Subcutaneous abdominal adipose tissue (tissue), 5 donors: ENCODE data around the gene TRIM54.
"Not testable (repeated sequence)": the region's sequence is repeated elsewhere in the genome, so short reads cannot be mapped to it uniquely, and the experiment has no call there.

Source experiments
- H3K27ac ChIP-seq: one replicate; pipeline ENCODE4 v1.7.0; 2013; ENCODE audit warnings: low read depth, mild to moderate bottlenecking, inconsistent platforms, low read length, moderate library complexity
- H3K27me3 ChIP-seq, 5 donors: one replicate each; pipeline ENCODE4 v1.7.0; 2013; ENCODE audit warnings: low read length in 5 of 5, inconsistent platforms in 1 of 5; ENCODE audit not compliant: control insufficient read depth in 5 of 5, insufficient read depth in 4 of 5
- H3K36me3 ChIP-seq, 5 donors: one replicate each; pipeline ENCODE4 v1.7.0; 2013; ENCODE audit warnings: low read length in 5 of 5; ENCODE audit not compliant: control insufficient read depth in 5 of 5, insufficient read depth in 5 of 5
- H3K4me1 ChIP-seq, 5 donors: one replicate each; pipeline ENCODE4 v1.7.0; 2013; ENCODE audit warnings: low read length in 5 of 5, mild to moderate bottlenecking in 3 of 5, moderate library complexity in 1 of 5; ENCODE audit not compliant: control insufficient read depth in 5 of 5, insufficient read depth in 5 of 5
- H3K4me3 ChIP-seq, 5 donors: one replicate each; pipeline ENCODE4 v1.7.0; 2013; ENCODE audit warnings: low read length in 5 of 5, low read depth in 1 of 5
- H3K9ac ChIP-seq, 5 donors: one replicate each; pipeline ENCODE4 v1.7.0; 2013; ENCODE audit warnings: low read length in 5 of 5, mild to moderate bottlenecking in 4 of 5, moderate library complexity in 3 of 5
- H3K9me3 ChIP-seq, 5 donors: one replicate each; pipeline ENCODE4 v1.7.0; 2013; ENCODE audit warnings: low read length in 5 of 5; ENCODE audit not compliant: control insufficient read depth in 5 of 5
- donor health status: healthy.
- donor health status: healthy.
- donor health status: healthy.
- donor health status: healthy.
- donor health status: healthy.

Gene TRIM54

GRCh38 chr2:27351802-27352598 is 69.8 kb downstream of the TRIM54 start:
- Histone ChIP-seq H3K27ac (no peak overlapping the region), H3K4me3 (no peak overlapping the region), H3K9ac (no peak overlapping the region), H3K36me3 (peaks cover 0 to 5% (median 0%) of the 10 kb centered on the region in 5 donors), H3K27me3 (no peaks in the 10 kb centered on the region), H3K4me1 (peaks cover 6 to 33% (median 14%) of the 10 kb centered on the region in 5 donors), H3K9me3 (no peaks in the 10 kb centered on the region)

- H3K4me3 ChIP-seq, H3K27me3 ChIP-seq, H3K36me3 ChIP-seq, H3K9ac ChIP-seq, H3K27ac ChIP-seq, H3K9me3 ChIP-seq: not testable (repeated sequence)
- H3K4me1 ChIP-seq: peaks cover 7 to 39% (median 28%) of the 10 kb centered on the region in 5 donors
Measured at GRCh38 chr2:27353386-27353761, 71.1 kb downstream of the TRIM54 start.

DNA sequence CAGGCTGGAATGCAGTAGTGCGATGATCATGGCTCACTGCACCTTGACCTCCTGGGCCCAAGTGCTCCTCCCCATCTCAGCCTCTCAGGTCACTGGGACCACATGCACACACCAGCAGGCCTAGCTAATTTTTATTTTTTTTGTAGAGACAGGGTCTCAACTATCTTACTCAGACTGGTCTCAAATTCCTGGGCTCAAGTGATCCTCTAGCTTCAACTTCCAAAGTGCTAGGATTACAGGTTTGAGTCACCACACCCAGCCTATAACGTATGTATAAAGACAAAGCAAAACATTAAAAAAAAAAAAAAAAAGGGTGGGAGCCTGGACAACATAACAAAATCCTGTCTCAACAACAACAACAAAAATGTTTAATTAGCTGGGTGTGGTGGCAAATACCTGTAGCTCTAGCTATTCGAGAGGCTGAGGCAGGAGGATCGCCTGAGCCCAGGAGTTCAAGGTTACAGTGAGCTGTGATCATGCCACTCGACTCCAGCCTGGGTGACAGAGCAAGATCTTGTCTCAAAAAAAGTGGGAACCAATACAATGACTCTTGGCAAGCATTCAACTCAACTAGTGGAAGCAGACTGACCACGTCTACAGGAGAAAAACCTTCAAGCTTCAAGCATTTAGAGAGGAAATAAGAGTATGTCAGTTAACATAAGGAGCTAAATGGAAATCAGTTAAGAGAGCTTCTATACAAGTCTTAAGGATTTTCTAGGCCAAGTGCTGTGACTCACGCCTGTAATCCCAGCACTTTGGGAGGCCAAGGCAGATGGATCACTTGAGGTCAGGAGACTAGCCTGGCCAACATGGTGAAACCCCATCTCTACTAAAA is 71.8 kb downstream of the TRIM54 start:
- peaks cover 0 to 5% (median 0%) of the 10 kb centered on the region in 5 donors for H3K36me3 ChIP-seq
- H3K9ac ChIP-seq: no peak overlapping the region
- no peak overlapping the region for H3K27ac ChIP-seq
- H3K4me1 ChIP-seq: peaks cover 7 to 39% (median 30%) of the 10 kb centered on the region in 5 donors
- no peak overlapping the region for H3K4me3 ChIP-seq
- no peaks in the 10 kb centered on the region for H3K9me3 ChIP-seq
- H3K27me3 ChIP-seq: no peaks in the 10 kb centered on the region

DNA sequence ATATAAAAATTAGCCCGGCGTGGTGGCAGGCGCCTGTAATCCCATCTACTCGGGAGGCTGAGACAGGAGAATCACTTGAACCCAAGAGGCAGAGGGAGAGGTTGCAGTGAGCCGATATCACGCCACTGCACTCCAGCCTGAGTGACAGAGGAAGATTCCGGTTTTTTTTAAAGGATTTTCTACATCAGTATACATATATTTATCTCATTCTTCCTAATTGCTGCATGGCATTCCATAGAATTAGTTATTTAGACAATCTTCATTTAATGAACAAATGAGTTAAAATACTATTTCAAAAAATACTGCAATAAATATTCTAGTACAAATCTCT is 72.3 kb downstream of the TRIM54 start:
- Histone ChIP-seq H3K9ac (no peak overlapping the region), H3K9me3 (no peaks in the 10 kb centered on the region), H3K4me3 (no peak overlapping the region), H3K36me3 (peaks cover 0 to 5% (median 0%) of the 10 kb centered on the region in 5 donors), H3K27ac (no peak overlapping the region), H3K4me1 (peaks cover 7 to 39% (median 30%) of the 10 kb centered on the region in 5 donors), H3K27me3 (no peaks in the 10 kb centered on the region)

DNA sequence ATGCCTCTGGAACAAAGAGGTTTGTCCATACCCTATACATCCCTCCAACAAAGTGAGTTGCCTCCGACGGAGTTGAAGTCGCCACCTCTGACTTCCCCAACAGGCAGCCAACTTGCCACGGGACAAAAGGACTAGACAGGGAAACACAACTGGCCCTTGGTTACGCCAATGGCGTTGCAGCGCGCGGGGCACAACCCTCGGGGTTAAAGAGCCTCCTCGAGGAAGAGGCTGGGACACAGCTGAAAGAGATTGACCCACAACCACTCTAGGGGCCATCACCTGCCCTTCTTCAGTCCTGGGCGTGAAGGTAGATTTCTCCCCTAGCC is 73.8 kb downstream of the TRIM54 start:
- Histone ChIP-seq H3K27me3 (no peaks in the 10 kb centered on the region), H3K4me3 (peak overlapping the region; percentile 96 to 99 (median 98)), H3K9me3 (no peaks in the 10 kb centered on the region), H3K36me3 (no peaks in the 10 kb centered on the region), H3K9ac (peak overlapping the region; percentile 76 to 97 (median 93)), H3K27ac (peak overlapping the region; percentile 92), H3K4me1 (peaks cover 7 to 39% (median 30%) of the 10 kb centered on the region in 5 donors)

GRCh38 chr2:27356382-27357181 is 74.4 kb downstream of the TRIM54 start, which contains the start of gene GTF3C2:
TSS of gene GTF3C2 (minus strand) at chr2:27356764. CDS start at chr2:27343554, 13,210 bp downstream.
- H3K27me3 ChIP-seq: no peaks in the 10 kb centered on the region
- H3K36me3 ChIP-seq: no peaks in the 10 kb centered on the region
- H3K4me3 ChIP-seq: peak within 1 kb of the TSS; percentile 96 to 99 (median 98)
- peak within 1 kb of the TSS; percentile 76 to 97 (median 93) for H3K9ac ChIP-seq
- no peaks in the 10 kb centered on the region for H3K9me3 ChIP-seq
- peaks cover 7 to 39% (median 30%) of the 10 kb centered on the region in 5 donors for H3K4me1 ChIP-seq
- peak within 1 kb of the TSS; percentile 92 for H3K27ac ChIP-seq
